WTC11 (cell line): ENCODE results near the gene GPR176. TPM values are rescaled to one million over a fixed set of nuclear protein-coding genes. Genes with fewer than 3 reads are reported as not detected.

Experiments used
- ATAC-seq: fragments of 200-7000 bp; cut with Tn5 transposase; 2 replicates; pipeline ENCODE4 v1.10.0; 2021; ENCODE audit warnings: mild to moderate bottlenecking, moderate library complexity
- CTCF ChIA-PET: fragments of 300-600 bp; sonication (Branson Sonifier 250); formaldehyde crosslinking; loops from one replicate; lab custom pipeline; 2021; ENCODE audit warnings: antibody characterized with exemption; lab: Charles Lee
- POLR2A ChIA-PET: fragments of 350-600 bp; sonication (Branson Sonifier 250); formaldehyde crosslinking; loops from one replicate; lab custom pipeline; 2021; ENCODE audit warnings: antibody characterized with exemption; lab: Charles Lee
- DNase-seq: peaks from one replicate; pipeline ENCODE4 v3.0.0; 2021; ENCODE audit warnings: low spot score
- H3K27ac Mint-ChIP-seq: 2 replicates; pipeline ENCODE4 v1.8.0; 2021; ENCODE audit warnings: mixed read lengths
- H3K27me3 Mint-ChIP-seq: 2 replicates; pipeline ENCODE4 v1.8.0; 2021; ENCODE audit warnings: low read depth, mild to moderate bottlenecking, moderate library complexity, mixed read lengths
- H3K36me3 Mint-ChIP-seq: 2 replicates; pipeline ENCODE4 v1.8.0; 2021; ENCODE audit warnings: mixed read lengths
- H3K4me1 Mint-ChIP-seq: 2 replicates; pipeline ENCODE4 v1.8.0; 2022; ENCODE audit warnings: mixed read lengths
- H3K4me3 Mint-ChIP-seq: 2 replicates; pipeline ENCODE4 v1.8.0; 2021; ENCODE audit warnings: mild to moderate bottlenecking, moderate library complexity, mixed read lengths
- H3K9me3 Mint-ChIP-seq: 2 replicates; pipeline ENCODE4 v1.8.0; 2021; ENCODE audit warnings: mixed read lengths
- CREM ChIP-seq: sonication (generic); formaldehyde crosslinking; IDR thresholded peaks from 2 replicates; pipeline ENCODE4 v1.8.1; 2022; ENCODE audit warnings: mild to moderate bottlenecking, missing genetic modification reagents, moderate library complexity
- GTF2I ChIP-seq: fragments of 250-450 bp; sonication (Bioruptor Pico); conservative IDR thresholded peaks from 2 replicates; pipeline ENCODE4 v1.4.0; 2021; ENCODE audit warnings: mild to moderate bottlenecking
- HMGA2 ChIP-seq: fragments of 250-450 bp; sonication (Bioruptor Pico); IDR thresholded peaks from 2 replicates; pipeline ENCODE4 v1.4.0; 2021; ENCODE audit warnings: mild to moderate bottlenecking, moderate library complexity
- JAZF1 ChIP-seq: fragments of 250-450 bp; sonication (Bioruptor Pico); IDR thresholded peaks from 2 replicates; pipeline ENCODE4 v1.9.0; 2021; ENCODE audit warnings: moderate library complexity, mild to moderate bottlenecking, inconsistent platforms
- NR3C1 ChIP-seq: sonication (generic); formaldehyde crosslinking; conservative IDR thresholded peaks from 2 replicates; pipeline ENCODE4 v1.8.1; 2023; ENCODE audit warnings: low read depth, mild to moderate bottlenecking, missing genetic modification reagents
- ZBTB21 ChIP-seq: sonication (generic); formaldehyde crosslinking; IDR thresholded peaks from 2 replicates; pipeline ENCODE4 v1.8.1; 2023; ENCODE audit warnings: mild to moderate bottlenecking, missing genetic modification reagents, borderline replicate concordance
- ZNF232 ChIP-seq: sonication (generic); formaldehyde crosslinking; IDR thresholded peaks from 2 replicates; pipeline ENCODE4 v1.8.0; 2022; ENCODE audit warnings: mild to moderate bottlenecking, missing genetic modification reagents
- total RNA-seq: library from RNA; stranded (reverse); gene quantifications from 3 replicates; pipeline ENCODE4 v1.2.3, GENCODE V29; 2021
- TF ChIP-seq, protein P1 (sequence below): sonication (generic); formaldehyde crosslinking; IDR thresholded peaks from 2 replicates; pipeline ENCODE4 v1.8.0; 2023; ENCODE audit warnings: mild to moderate bottlenecking, missing genetic modification reagents
- TF ChIP-seq, protein P2 (sequence below): sonication (generic); formaldehyde crosslinking; IDR thresholded peaks from 2 replicates; pipeline ENCODE4 v1.8.0; 2022; ENCODE audit warnings: mild to moderate bottlenecking, missing genetic modification reagents
- TF ChIP-seq, protein P3 (sequence below): sonication (generic); formaldehyde crosslinking; IDR thresholded peaks from 2 replicates; pipeline ENCODE4 v1.8.1; 2022; ENCODE audit warnings: mild to moderate bottlenecking, missing genetic modification reagents, moderate library complexity, borderline replicate concordance
- TF ChIP-seq, protein P4 (sequence below): sonication (generic); formaldehyde crosslinking; IDR thresholded peaks from 2 replicates; pipeline ENCODE4 v1.8.1; 2023; ENCODE audit warnings: mild to moderate bottlenecking, missing genetic modification reagents, moderate library complexity
- TF ChIP-seq, protein P5 (sequence below): sonication (generic); formaldehyde crosslinking; IDR thresholded peaks from 2 replicates; pipeline ENCODE4 v1.8.0; 2022; ENCODE audit warnings: missing genetic modification reagents
- TF ChIP-seq, protein P6 (sequence below): sonication (generic); formaldehyde crosslinking; IDR thresholded peaks from 2 replicates; pipeline ENCODE4 v1.8.0; 2023; ENCODE audit warnings: missing genetic modification reagents, mild to moderate bottlenecking, borderline replicate concordance
- TF ChIP-seq, protein P7 (sequence below): sonication (generic); formaldehyde crosslinking; IDR thresholded peaks from 2 replicates; pipeline ENCODE4 v1.8.1; 2022; ENCODE audit warnings: low read depth, mild to moderate bottlenecking, moderate library complexity, missing genetic modification reagents, borderline replicate concordance

The GPR176 gene
- total RNA-seq, 1 experiment from 2014 or later = 117 TPM

DNA sequence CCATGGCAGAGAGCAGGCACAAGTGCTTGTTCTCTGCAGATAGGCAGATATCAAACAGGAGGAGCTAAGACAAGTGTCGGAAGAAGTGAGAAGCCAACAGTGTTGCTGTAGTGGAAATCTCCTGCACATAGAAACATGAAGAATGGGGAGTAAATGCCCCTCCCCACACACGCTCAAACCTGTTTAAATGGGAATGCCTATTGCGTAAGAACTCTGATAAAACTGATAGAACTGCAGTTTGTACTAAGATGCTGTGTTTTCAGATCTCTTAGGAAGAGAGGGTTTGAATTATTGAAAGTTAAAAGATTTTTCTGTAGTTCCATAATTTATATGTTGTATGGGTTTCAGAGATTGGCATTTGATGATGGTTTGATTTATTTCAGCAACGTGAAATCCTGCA is 33.5 kb upstream of the GPR176 start (continued):
- TF ChIP-seq, protein P1, sequence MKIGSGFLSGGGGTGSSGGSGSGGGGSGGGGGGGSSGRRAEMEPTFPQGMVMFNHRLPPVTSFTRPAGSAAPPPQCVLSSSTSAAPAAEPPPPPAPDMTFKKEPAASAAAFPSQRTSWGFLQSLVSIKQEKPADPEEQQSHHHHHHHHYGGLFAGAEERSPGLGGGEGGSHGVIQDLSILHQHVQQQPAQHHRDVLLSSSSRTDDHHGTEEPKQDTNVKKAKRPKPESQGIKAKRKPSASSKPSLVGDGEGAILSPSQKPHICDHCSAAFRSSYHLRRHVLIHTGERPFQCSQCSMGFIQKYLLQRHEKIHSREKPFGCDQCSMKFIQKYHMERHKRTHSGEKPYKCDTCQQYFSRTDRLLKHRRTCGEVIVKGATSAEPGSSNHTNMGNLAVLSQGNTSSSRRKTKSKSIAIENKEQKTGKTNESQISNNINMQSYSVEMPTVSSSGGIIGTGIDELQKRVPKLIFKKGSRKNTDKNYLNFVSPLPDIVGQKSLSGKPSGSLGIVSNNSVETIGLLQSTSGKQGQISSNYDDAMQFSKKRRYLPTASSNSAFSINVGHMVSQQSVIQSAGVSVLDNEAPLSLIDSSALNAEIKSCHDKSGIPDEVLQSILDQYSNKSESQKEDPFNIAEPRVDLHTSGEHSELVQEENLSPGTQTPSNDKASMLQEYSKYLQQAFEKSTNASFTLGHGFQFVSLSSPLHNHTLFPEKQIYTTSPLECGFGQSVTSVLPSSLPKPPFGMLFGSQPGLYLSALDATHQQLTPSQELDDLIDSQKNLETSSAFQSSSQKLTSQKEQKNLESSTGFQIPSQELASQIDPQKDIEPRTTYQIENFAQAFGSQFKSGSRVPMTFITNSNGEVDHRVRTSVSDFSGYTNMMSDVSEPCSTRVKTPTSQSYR (CRISPR knock-in tag) = no peak
- no peak for TF ChIP-seq ZNF232 (CRISPR knock-in tag)

DNA sequence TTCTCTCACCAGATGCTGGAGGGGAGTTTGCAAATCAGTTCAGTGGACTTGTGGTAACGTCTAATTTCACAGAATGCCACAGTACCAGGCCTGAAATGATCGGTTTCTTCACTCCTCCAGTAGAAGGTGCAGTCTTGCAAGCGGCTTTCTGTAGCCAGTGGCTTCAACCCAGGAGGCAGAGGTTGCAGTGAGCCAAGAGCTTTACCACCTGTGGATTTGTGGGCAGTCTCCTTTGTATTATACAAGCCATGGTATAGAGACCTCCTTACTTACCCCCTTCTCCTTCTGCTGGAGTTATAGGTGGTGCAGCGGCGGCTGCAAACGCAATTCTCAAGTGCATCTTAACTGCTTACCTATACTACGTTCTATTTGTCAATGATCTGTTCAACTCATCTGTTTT is 31.5 kb upstream of the GPR176 start:
- Mint-ChIP-seq H3K36me3 (peaks cover 54% of the 10 kb centered on the region), H3K4me1 (peaks cover 3% of the 10 kb centered on the region; the same call in 1 of the 2 replicates), H3K27me3 (no peaks in the 10 kb centered on the region), H3K27ac (peak overlapping the region; percentile 72; the same call in 1 of the 2 replicates)
- POLR2A ChIA-PET = no interaction called here
- CTCF ChIA-PET = interaction anchor here (0.6 kb wide), 1 partner anchor 18 kb away, joined by 3 read pairs; the partner anchor contains the start of gene EIF2AK4
- TF ChIP-seq, protein P2, sequence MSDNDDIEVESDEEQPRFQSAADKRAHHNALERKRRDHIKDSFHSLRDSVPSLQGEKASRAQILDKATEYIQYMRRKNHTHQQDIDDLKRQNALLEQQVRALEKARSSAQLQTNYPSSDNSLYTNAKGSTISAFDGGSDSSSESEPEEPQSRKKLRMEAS (CRISPR knock-in tag) = no peak
- TF ChIP-seq, protein P3, sequence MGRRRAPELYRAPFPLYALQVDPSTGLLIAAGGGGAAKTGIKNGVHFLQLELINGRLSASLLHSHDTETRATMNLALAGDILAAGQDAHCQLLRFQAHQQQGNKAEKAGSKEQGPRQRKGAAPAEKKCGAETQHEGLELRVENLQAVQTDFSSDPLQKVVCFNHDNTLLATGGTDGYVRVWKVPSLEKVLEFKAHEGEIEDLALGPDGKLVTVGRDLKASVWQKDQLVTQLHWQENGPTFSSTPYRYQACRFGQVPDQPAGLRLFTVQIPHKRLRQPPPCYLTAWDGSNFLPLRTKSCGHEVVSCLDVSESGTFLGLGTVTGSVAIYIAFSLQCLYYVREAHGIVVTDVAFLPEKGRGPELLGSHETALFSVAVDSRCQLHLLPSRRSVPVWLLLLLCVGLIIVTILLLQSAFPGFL (CRISPR knock-in tag) = no peak
- TF ChIP-seq, protein P4, sequence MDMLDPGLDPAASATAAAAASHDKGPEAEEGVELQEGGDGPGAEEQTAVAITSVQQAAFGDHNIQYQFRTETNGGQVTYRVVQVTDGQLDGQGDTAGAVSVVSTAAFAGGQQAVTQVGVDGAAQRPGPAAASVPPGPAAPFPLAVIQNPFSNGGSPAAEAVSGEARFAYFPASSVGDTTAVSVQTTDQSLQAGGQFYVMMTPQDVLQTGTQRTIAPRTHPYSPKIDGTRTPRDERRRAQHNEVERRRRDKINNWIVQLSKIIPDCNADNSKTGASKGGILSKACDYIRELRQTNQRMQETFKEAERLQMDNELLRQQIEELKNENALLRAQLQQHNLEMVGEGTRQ (CRISPR knock-in tag) = no peak
- TF ChIP-seq HMGA2 (no peak), CREM (CRISPR knock-in tag) (no peak), GTF2I (CRISPR knock-in tag) (no peak), ZBTB21 (CRISPR knock-in tag) (no peak), NR3C1 (CRISPR knock-in tag) (no peak), JAZF1 (CRISPR knock-in tag) (no peak)
- TF ChIP-seq, protein P1 (CRISPR knock-in tag) = no peak
- TF ChIP-seq, protein P5, sequence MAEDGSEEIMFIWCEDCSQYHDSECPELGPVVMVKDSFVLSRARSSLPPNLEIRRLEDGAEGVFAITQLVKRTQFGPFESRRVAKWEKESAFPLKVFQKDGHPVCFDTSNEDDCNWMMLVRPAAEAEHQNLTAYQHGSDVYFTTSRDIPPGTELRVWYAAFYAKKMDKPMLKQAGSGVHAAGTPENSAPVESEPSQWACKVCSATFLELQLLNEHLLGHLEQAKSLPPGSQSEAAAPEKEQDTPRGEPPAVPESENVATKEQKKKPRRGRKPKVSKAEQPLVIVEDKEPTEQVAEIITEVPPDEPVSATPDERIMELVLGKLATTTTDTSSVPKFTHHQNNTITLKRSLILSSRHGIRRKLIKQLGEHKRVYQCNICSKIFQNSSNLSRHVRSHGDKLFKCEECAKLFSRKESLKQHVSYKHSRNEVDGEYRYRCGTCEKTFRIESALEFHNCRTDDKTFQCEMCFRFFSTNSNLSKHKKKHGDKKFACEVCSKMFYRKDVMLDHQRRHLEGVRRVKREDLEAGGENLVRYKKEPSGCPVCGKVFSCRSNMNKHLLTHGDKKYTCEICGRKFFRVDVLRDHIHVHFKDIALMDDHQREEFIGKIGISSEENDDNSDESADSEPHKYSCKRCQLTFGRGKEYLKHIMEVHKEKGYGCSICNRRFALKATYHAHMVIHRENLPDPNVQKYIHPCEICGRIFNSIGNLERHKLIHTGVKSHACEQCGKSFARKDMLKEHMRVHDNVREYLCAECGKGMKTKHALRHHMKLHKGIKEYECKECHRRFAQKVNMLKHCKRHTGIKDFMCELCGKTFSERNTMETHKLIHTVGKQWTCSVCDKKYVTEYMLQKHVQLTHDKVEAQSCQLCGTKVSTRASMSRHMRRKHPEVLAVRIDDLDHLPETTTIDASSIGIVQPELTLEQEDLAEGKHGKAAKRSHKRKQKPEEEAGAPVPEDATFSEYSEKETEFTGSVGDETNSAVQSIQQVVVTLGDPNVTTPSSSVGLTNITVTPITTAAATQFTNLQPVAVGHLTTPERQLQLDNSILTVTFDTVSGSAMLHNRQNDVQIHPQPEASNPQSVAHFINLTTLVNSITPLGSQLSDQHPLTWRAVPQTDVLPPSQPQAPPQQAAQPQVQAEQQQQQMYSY (CRISPR knock-in tag) = no peak
- TF ChIP-seq, protein P6, sequence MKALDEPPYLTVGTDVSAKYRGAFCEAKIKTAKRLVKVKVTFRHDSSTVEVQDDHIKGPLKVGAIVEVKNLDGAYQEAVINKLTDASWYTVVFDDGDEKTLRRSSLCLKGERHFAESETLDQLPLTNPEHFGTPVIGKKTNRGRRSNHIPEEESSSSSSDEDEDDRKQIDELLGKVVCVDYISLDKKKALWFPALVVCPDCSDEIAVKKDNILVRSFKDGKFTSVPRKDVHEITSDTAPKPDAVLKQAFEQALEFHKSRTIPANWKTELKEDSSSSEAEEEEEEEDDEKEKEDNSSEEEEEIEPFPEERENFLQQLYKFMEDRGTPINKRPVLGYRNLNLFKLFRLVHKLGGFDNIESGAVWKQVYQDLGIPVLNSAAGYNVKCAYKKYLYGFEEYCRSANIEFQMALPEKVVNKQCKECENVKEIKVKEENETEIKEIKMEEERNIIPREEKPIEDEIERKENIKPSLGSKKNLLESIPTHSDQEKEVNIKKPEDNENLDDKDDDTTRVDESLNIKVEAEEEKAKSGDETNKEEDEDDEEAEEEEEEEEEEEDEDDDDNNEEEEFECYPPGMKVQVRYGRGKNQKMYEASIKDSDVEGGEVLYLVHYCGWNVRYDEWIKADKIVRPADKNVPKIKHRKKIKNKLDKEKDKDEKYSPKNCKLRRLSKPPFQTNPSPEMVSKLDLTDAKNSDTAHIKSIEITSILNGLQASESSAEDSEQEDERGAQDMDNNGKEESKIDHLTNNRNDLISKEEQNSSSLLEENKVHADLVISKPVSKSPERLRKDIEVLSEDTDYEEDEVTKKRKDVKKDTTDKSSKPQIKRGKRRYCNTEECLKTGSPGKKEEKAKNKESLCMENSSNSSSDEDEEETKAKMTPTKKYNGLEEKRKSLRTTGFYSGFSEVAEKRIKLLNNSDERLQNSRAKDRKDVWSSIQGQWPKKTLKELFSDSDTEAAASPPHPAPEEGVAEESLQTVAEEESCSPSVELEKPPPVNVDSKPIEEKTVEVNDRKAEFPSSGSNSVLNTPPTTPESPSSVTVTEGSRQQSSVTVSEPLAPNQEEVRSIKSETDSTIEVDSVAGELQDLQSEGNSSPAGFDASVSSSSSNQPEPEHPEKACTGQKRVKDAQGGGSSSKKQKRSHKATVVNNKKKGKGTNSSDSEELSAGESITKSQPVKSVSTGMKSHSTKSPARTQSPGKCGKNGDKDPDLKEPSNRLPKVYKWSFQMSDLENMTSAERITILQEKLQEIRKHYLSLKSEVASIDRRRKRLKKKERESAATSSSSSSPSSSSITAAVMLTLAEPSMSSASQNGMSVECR (CRISPR knock-in tag) = no peak
- TF ChIP-seq, protein P7, sequence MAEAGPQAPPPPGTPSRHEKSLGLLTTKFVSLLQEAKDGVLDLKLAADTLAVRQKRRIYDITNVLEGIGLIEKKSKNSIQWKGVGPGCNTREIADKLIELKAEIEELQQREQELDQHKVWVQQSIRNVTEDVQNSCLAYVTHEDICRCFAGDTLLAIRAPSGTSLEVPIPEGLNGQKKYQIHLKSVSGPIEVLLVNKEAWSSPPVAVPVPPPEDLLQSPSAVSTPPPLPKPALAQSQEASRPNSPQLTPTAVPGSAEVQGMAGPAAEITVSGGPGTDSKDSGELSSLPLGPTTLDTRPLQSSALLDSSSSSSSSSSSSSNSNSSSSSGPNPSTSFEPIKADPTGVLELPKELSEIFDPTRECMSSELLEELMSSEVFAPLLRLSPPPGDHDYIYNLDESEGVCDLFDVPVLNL (CRISPR knock-in tag) = no peak
- TF ChIP-seq, all 79 proteins: peak for 0
- Mint-ChIP-seq H3K4me3 (no peak overlapping the region), H3K9me3 (no peaks in the 10 kb centered on the region)
- peak; percentile 71; the same call in 1 of the 2 replicates for ATAC-seq
- DNase-seq = no peak
